Erythroblast (primary cell): ENCODE measurements around the gene OR5M11.

ENCODE experiments used
- GATA1 ChIP-seq: IDR thresholded peaks from 2 replicates; pipeline ENCODE4 v1.6.1; 2011; ENCODE audit warnings: low read depth, mild to moderate bottlenecking, control low read depth, low read length, moderate library complexity
- POLR2A ChIP-seq: IDR thresholded peaks from 2 replicates; pipeline ENCODE4 v1.6.1; 2011; ENCODE audit warnings: mild to moderate bottlenecking, low read length

- TF ChIP-seq POLR2A (no peak), GATA1 (no peak)
Measured at GRCh38 chr11:56497010-56497409, 46.0 kb downstream of the OR5M11 start.
